SIG-M5 (cell line): ENCODE measurements around the gene SLC11A1.

Source experiments
- DNase-seq: peaks from one replicate; lab custom pipeline; 2025; lab: John Stamatoyannopoulos, UW

Gene SLC11A1

DNA sequence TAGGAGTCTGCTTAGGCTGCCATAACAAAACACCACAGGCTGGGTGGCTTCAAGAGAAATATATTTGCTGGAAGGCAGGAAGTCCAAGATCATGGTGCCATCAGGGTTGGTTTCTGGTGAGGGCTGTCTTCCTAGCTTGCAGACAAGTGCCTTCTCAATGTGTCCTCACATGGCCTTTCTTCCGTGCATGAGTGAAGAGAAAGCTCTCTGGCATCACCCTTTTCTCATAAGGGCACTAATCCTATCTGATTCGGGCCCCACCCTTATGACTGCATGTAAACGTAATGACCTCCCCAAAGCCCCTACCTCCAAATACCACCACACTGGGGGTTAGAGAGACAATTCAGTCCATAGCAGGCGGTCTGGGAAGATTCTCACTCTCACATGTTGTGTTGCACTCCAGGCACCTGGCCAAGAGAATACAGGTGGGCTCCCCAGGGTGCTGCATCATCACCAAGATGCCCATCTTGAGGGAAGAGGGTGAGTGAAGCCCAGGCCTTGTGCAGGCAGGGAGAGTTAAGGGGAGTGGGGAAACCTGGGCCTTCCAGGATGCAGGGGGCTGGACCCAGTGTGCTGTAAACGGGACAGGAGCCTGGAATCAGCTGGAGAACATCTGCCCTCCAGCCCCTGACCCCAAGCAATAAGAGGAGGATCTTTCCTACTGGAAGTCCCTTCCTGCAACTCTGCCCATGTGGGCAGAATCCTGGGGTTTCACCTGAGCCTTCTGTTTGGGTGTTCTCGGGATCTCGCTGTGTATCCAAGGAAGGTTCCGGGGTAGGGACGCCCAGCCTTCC, 15.3 kb upstream of the SLC11A1 start:
- DNase-seq, result no peak

DNA sequence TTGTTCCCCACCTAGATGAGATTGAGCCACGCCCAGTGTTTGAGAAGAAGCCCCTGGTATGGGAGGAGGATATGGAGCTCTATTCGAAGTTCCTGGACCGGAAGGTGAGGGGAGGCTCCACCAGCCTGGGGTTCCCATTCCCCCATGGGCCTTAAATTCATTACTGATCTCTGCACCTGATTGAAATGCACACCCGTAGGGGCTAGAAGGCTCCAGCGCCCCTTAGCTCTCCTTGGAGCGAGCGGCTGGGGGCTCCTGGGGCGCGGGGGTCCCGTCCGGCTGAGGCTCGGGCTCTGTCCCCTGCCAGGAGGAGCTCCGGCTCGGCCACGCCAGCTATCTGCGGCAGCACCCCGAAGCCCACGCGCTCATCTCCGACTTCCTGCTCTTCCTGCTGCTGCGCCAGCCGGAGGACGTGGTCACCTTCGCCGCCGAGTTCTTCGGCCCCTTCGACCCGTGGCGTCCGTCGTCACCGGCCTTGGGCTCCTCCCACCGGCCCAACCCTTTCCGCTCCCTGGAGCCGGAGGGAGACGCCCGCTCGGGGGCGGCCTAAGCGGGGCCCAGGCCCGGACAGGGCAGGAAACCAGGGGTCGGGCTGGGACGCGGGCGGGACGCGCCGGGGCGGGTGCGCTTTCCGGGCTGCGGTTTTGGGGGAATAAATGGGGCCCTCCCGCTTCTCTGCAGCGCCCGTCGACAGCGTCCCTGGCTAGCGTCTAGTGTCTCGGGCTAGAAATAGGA, 14.5 kb upstream of the SLC11A1 start:
- peak; percentile 25 for DNase-seq

DNA sequence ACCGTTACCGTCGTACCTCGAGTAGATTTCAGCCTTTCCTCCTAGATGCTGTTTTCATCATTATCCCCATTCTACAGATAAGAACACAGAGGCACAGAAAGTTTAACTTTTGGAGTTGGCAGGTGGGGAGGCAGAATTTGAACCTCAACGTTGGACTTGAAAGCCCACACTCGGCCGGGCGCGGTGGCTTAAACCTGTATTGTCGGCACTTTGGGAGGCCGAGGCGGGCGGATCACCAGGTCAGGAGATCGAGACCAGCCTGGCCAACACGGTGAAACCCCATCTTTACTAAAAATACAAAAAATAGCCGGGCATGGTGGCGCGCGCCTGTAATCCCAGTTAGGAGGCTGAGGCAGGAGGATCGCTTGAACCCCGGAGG, 13.9 kb upstream of the SLC11A1 start:
- no peak for DNase-seq

DNA sequence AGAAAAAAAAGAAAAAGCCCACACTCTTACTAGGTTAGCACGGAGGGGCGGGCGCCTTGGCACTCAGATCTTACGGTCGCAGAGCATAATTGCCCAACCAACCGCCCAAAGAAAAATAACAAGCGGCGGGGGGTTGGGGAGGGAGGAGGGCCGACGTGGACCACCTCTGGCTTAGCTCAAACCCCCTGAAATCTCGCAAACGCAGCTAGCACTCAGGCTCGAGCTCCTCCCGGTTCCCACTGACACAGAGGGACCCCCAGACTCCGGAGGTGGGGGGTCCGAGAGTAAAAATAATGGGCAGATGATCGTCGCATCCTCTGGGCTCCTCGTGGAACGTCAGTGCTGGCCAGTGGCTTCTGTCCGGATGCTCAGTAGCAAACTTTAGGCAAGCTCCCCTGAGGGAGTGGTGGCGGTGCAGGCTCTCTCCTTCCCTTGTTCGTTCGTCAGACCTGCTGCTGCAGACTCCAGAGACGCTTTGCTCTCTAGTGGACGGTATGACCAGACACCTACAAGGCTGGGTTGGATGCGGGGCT, 13.4 kb upstream of the SLC11A1 start:
- no peak for DNase-seq

DNA sequence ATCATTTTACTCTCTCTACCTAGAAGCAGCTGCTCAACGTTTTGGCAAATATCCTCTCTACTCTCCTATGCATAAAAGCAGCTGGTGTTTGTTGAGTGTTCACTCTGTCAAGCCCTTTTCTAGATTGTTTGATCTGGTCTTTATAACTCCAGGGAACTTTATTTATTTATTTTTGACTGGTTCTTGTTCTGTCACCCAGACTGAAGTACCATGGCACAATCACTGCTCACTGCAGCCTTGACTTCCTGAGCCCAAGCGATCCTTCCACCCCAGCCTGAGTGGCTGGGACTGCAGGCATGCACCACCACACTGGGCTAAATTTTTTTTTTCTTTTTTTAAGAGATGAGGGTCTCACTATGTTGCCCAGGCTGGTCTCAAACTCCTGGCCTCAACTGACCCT, 12.7 kb upstream of the SLC11A1 start:
- no peak for DNase-seq

DNA sequence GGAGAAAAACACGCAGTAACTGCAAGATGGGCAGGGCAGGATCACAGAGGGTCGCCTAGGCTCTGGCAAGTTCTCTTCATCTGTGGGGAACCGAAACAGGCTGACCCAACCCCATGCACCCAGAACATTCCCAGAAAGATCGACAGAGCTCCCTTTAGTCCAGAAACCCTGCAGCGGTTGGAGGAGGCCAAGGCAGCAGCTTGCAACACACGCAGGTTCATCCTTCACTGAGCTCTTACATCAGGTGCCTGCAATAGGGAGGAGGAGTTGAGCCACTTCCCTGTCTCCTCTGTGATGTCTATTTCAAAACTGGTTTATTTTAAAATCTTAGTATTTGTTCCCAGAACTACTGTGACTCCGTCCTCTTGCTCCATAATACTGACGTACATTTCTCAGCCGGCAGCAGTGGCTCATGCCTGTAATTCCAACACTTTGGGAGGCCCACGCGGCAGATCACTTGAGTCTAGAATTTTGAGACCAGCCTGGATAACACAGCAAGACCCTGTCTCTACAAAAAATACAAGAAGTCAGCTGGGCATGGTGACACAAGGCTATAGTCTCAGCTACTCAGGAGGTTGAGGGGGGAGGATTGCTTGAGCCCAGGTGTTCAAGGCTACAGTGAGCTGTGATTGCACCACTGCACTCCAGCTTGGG, 11.5 kb upstream of the SLC11A1 start:
- peak; percentile 99 for DNase-seq

DNA sequence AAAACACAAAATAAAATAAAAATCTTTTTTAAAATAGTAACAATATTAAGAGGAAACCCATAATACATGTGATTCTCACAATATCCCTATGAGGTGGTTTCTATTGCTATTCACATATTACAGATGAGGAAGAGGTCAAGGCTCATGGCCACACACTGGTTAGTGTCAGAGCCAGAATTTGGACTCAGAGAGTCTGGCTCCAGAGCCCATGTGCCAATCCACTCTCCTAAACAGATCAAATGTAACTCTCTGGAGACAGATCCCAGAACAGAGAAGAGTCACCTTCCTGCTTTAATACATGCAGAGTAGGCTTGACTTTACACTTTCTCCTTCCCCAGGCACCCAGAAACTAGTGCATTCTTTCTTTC, 10.1 kb upstream of the SLC11A1 start:
- DNase-seq, result no peak

DNA sequence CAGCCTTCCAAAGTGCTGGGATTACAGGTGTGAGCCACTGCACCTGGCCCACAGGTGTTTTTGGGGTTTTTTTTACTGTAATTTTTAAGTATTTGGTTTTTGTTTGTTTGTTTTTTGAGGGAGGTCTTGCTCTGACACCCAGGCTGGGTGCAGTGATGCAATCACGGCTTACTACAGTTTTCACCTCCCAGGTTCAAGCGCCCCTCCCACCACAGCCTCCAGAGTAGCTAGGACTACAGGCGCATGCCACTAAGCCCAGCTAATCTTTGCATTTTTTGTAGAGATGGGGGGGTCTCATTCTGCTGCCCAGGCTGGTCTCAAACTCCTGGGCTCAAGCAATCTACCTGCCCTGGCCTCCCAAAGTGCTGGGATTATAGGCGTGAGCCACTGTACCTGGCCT, 7.3 kb upstream of the SLC11A1 start:
- no peak for DNase-seq

DNA sequence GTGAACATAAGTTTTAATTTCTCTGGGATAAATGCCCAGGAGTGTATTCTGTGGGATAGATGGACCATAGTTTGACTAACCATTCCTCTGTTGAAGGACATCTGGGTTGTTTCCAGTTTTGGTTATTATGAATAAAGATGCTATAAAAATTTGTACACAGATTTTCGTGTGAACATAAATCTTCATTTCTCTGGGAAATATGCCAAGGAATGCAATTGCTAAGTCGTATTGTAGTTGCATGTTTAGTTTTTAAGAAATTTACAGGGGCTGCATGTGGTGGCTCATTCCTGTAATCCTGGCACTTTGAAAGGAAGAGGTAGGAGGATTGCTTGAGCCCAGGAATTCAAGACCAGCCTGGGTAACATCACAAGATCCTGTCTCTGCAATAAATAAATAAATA, 6.9 kb upstream of the SLC11A1 start:
- no peak for DNase-seq

DNA sequence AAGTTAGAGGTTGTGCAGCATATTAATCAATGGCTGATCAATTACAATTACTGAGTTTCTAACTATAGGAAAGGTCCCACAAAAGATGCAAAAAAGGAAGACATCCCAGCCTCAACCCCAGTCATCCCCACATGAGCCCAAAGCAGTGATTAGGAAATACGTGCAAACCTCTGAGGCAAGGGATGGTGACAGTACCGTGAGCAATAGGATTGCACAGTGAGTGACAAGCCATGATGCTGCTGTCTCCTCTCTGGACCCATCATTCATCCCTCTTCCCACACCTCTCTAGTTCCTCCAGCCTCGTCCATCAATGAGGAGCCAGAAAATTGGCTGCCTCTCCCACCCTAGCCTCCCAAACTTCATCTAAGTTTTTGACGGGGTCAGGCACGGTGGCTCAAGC, 4.0 kb upstream of the SLC11A1 start:
- DNase-seq, result no peak

DNA sequence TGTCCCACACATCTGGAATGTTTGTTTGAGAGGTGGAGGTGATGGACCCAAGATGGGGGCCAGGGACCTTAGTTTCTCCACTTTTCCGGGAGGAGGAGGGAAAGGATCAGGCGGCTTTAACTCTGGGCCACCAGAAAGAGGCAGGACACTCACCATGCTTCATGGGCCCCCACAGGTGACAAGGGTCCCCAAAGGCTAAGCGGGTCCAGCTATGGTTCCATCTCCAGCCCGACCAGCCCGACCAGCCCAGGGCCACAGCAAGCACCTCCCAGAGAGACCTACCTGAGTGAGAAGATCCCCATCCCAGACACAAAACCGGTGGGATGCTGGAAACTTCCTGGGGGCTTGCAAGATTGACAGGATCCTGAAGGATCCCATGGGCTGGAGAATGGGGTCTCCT, 712 bp downstream of the SLC11A1 start:
- DNase-seq, result no peak

DNA sequence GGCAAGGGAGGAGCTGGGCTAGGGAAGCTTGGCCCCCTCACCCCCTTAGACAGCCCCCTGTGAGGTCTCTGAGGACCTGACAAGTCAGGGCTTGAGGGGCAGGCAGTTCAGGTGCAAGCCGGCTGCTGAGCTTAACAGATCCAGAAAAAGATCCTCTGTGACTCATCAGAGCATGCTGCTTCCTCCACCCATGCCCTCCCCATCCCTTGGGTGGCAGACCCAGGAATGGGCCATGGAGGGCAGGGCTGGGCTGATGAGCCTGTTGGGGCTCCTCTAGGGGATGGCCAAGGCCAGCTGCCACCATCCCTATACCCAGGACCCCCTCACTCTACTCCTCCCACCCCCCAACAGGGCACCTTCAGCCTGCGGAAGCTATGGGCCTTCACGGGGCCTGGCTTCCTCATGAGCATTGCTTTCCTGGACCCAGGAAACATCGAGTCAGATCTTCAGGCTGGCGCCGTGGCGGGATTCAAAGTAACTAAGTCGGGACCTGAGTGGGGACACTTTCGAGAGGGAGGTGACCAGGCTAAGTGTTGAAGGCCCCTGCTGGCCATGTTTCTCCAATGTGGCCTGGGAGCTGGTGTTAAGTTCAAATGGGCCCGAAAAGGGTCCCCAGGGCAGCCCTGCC, 1.9 kb downstream of the SLC11A1 start:
- DNase-seq, result no peak

DNA sequence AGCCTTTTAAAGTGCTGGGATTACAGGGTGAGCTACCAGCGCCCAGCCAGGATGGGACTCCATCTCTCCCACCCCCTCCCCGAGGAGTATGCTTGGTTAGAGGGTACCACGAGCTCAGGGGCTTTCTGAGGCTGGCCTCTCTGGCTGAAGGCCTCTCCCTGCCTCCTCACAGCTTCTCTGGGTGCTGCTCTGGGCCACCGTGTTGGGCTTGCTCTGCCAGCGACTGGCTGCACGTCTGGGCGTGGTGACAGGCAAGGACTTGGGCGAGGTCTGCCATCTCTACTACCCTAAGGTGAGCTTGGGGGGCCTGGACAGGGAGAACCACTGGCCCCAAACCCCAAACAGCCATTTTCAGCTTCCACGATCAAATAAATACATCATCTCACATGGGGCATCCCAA, 2.9 kb downstream of the SLC11A1 start:
- DNase-seq, result no peak

DNA sequence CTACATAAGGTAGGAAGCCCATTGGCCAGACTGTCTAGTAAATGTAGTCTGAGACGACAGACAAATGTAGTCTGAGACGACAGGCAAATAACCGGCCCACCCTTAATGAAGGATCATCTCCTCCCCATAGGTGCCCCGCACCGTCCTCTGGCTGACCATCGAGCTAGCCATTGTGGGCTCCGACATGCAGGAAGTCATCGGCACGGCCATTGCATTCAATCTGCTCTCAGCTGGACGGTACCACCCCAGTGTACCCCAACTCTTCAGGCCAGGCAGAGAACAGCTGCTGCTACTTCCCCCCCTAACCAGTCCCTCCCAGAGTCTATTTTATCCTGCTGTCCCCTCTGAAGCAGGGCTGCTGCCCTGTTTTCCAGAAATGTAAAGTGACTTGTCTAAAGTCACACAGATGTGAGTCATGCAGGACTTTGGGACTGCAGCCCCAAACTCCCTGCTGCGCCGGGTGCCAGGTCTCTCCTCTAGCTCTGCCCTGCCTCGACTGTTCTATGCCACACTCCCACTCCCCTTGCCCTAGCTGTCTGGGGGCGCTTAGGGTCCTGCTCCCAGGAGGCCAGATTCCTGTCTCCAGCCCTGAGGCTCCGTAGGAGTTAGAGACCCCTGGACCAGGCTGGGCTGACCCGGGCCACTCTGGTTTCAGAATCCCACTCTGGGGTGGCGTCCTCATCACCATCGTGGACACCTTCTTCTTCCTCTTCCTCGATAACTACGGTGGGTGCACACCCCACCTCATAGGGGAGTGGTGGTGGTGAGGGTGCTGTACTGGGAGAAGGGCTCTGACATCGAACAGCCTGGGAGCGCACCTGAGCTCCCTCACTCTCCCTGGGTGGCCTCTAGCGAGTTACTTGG, 4.7 kb downstream of the SLC11A1 start:
- no peak for DNase-seq

DNA sequence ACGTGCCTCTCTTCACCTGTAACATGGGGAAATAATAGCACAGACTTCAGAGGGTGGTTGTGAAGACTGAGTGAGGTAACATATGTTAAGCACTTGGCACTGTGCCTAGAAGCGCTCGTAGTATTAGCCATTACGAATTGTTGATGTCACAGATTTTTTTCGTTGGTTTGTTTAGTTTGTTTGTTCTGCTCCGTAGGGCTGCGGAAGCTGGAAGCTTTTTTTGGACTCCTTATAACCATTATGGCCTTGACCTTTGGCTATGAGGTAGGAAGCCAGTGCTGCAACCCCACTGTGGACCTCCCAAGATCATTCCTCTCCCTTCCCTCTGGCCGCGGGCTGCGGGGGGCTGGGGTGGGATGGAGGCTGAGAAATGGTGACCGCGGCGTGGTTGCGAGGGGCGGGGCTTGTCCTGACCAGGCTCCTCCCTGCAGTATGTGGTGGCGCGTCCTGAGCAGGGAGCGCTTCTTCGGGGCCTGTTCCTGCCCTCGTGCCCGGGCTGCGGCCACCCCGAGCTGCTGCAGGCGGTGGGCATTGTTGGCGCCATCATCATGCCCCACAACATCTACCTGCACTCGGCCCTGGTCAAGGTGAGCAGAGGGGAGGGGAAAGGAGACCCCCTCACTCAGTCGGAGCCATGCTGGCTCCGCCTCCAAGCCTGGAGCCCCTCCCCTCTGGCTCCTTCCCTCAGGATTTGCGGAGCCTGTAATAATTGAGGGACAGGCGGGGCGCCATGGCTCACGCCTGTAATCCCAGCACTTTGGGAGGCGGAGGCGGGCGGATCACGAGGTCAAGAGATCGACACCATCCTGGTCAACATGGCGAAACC, 5.5 kb downstream of the SLC11A1 start:
- no peak for DNase-seq

DNA sequence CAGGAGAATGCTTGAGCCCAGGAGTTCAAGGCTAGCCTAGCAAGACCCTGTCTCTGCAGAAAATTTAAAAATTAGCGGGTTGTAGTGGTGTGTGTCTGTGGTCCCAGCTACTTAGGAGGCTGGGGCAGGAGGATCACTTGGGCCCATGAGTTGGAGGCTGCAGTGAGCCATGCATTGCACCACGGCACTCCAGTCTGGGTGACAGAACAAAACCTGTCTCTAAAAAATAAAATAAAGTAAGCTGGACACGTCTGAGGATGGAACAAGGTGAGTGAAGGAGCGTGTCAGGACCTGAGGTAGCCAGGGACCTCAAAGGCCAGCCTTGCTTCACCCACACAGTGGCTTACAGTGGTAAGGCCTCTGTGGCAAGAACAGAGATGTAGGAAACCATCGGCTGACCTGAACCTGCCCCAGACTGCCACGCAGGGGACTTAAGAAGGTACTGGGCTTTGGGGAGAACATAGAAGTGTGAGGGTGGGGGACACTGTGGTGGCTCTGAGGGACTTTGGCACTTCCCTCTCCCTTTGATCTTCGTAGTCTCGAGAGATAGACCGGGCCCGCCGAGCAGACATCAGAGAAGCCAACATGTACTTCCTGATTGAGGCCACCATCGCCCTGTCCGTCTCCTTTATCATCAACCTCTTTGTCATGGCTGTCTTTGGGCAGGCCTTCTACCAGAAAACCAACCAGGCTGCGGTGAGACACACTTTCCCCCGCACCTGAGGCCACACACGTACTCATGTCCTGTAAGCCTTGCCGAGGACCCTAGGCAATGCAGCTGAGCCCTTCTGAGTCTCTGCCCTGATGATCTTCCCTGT, 7.5 kb downstream of the SLC11A1 start:
- no peak for DNase-seq

DNA sequence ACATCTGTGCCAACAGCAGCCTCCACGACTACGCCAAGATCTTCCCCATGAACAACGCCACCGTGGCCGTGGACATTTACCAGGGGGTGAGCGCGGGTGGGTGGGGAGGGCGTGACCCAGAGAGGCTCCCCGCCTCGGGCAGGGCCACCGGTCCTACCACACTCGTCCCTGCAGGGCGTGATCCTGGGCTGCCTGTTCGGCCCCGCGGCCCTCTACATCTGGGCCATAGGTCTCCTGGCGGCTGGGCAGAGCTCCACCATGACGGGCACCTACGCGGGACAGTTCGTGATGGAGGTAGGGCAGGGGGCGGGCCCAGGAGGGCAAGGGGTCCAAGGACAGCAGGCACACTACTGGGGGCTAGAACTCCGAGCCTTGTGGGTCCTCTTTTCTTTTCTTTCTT, 9.1 kb downstream of the SLC11A1 start:
- DNase-seq, result no peak

DNA sequence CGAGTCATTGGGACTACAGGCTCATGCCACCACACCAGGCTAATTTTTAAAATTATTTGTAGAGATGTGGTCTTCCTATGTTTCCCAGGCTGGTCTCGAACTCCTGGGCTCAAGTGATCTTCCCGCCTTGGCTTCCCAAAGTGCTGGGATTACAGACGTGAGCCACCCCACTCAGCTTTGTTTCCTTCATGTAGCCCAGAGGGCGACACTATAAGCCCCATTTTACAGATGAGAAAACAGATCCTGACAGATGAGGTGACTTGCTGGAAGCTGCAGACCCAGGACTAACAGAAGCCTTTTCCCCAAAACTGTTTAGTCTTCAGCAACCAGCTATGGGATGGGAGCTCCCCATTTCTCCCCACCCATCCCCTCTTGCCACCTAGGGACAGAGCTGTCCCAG, 10.4 kb downstream of the SLC11A1 start:
- DNase-seq, result no peak

DNA sequence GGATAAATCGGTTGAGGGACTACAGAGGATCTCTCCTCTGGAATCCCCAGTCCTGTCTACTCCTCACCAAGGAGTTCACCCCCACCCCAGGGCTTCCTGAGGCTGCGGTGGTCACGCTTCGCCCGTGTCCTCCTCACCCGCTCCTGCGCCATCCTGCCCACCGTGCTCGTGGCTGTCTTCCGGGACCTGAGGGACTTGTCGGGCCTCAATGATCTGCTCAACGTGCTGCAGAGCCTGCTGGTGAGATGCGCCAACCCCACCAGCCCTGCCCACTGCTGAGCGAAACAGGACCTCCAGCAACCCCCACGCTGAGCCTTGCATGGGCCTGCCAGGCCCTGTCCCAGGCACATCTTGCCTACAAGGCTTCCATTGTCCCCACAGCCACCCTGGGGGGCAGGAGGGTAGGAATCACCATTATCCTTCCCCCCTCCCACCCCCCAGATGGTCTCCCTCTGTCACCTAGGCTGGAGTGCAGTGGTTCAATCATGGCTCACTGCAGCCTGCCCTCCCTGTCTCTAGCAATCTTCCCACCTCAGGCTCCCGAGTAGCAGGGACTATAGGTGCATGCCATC, 10.9 kb downstream of the SLC11A1 start:
- DNase-seq, result no peak
